GM18508 (cell line): ENCODE data around the gene SCAF4.
"Not testable (repeated sequence)": the region's sequence is repeated elsewhere in the genome, so short reads cannot be mapped to it uniquely, and the experiment has no call there.

Experiments
- ATAC-seq: cut with Tn5 transposase; IDR thresholded peaks from one replicate; pipeline ENCODE4 v1.9.1; 2021; ENCODE audit warnings: moderate number of reproducible peaks; ENCODE audit not compliant: insufficient read depth, unreplicated experiment

Gene SCAF4

DNA sequence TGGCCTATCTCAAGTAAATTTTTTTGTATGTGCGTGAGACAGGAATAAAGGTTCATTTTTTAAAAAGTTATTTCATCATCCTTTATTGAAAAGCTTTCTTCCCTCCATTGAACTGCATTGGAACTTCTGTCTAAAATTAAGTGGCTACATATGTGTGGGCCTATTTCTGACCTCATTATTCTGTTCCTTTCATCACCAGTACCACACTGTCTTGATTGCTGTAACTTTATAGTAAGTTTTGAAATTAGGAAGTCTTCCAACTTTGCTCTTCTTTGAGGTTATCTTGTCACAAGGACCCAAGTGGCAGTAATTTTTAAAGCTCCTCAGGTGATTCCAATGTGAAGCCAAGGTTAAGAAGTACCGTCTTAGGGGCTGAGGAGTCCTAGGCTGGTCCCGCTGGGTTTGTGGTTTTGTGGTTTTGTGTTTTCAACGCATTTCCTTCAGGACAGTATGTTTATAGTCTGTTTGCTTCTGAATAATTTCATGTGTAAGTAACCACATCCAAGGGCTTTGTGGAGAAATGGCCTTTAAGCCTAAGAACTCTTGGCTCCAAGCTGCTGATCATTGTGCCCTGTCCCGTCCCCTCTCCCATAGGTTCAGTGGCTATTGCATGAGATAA is 12.4 kb upstream of the SCAF4 start:
- ATAC-seq, result no peak

DNA sequence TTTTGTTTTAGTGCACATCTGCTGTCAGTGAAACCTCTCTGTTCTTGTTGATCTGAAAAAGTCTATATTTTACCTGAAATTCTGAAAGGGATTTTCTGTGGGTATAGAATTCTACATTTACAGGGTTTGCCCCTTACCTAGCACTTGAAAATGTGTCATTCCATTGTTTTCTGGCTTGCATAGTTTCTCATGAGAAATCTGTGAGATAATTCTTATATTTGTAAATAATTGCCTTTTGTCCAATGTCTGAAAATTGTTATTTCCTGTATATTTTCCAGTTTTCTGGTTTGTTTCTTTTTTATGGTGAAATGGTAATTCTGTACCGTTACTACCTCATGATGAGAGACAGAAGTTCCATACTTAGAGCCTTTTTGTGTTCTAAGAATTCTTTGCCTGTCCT is 11.8 kb upstream of the SCAF4 start:
- no peak for ATAC-seq

DNA sequence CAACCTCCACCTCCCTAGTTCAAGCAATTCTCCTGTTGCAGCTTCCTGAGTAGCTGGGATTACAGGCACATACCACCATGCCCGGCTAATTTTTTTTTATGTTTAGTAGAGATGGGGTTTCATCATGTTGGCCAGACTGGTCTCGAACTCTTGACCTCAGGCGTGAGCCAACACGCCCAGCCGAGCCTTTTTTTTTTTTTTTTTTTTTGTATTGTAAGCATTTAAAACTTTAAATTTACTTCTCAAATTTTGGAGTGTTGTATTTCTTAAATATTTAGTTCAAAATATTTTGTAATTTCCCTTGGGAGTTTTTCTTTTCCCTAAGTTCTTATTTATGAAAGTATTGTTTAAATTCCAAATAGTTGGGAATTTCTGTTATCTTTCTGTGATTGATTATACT is 9.2 kb upstream of the SCAF4 start:
- no peak for ATAC-seq

DNA sequence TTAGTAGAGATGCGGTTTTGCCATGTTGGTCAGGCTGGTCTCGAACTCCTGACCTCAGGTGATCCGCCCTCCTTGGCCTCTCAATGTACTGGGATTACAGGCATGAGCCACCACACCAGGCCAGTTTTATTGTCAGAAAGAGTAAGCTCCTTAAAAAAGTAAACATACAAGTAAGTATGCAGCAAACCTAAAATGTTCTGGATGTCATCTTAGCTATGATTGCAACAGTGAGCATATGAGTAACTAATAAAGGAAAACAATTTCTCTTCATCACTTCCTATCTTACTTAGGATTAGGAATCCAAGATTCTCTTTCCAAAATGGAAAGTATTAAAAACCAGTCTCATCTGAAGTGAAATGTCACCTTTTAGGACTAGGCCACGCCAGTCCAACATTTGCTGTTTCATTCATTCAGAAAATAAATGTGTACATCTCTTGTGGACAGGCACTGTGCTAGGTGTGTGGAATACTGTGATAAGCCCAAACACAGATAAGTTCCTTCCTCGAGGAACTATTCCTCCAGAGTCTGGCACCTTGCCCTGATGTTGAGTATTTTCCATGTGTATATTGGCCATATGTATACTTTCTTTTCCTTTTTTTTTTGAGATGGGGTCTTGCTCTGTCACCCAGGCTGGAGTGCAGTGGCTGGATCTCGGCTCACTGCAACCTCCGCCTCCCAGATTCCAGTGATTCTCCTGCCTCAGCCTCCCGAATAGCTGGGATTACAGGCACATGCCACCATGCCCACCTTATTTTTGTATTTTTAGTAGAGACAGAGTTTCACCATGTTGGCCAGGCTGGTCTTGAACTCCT is 5.9 kb upstream of the SCAF4 start:
- not testable (repeated sequence) for ATAC-seq

DNA sequence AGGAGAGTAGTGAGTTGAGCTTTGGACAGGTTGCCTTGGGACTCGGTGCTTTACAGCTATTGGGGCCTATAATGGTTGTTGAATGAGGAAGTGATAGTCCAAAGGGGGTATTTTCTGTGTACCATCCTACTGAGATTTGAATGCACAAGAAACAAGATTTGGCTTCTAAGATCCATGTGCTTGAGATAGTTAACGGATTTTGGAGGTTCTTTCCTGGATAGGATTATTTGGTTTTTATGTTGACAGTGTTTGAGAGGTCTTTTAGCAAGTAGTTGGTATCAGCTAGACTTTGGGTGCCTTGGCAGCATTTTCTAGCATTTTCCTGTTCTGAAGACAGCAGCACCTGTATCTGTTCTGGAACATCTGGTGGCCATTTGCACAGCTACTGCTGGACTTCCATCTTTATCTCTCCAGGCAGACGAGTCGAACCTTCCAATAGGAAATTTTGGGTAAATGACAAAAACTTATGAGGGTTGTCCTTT is 3.6 kb upstream of the SCAF4 start:
- no peak for ATAC-seq

DNA sequence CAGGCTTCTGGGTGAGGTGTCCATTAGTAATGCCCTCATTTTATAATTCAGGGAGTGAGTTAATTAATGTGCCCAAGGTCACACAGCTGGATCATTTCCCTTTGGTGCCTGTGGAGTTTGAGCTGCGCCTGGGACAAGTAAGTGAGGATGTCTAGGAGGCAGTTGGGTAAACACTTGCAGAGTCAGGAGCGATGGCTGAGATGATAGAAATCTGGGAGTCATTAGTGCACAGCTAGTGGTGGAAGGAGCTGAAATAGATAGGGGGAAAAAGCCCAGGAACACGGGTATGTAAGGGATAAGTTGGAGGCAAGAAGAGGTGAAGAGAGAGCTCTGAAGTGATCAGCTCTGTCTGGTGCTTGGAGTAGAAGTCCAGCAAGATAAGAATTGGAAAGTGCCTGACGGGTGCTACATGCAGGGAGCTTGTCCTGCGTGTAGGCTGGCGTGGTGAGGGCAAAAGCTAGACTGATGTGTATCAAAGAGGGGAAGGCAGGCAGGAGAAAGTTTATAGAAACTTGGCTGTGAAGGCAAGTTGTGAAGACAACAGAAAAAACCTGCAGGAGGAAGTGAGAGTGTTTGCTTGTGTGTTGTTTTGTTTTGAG is 1.7 kb upstream of the SCAF4 start:
- ATAC-seq, result no peak

DNA sequence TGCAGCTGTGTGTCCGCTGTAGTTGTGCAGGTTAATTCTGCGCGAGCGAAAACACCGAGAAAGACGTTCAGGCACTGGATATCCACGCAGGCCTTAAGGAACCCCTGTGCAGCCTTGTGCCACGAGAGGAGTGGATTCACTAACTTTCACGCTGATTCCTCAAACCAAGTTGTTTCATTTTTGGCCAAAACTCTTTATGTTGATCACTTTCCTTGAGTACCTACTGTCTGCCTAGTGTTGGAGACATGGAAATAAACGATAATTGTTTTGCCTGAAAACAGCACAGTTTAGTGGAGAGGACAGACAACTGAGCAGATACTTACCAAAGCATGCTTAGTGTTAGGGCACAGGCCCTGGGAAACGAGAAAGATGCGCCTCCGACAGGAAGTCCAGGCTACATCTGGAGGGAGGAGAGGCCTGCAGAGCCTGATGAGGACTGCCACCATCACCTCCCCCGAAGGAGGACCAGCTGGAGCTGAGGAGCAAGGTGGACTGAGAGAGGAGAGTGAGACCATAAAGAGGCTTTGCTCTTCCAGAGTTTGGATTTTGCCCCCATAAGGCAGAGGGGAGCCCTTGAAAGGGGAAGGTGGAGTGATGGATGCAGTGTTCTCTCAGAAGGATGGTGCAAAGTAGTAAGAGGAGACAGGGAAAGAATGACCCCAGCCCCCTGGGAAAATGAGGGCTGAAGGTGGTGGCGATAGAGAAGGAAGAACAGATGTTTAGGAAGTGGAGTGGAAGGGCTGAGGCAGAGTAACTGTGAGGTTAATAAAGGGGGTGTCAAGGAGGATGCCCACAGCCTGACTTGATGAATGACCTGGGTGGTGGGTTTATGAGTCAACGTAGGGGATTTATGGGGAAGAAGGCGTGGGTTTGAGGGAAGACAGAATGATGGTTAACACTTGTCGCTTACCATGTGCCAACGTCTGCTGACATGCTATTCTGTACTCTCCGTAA is 956 bp upstream of the SCAF4 start:
- ATAC-seq, result no peak

DNA sequence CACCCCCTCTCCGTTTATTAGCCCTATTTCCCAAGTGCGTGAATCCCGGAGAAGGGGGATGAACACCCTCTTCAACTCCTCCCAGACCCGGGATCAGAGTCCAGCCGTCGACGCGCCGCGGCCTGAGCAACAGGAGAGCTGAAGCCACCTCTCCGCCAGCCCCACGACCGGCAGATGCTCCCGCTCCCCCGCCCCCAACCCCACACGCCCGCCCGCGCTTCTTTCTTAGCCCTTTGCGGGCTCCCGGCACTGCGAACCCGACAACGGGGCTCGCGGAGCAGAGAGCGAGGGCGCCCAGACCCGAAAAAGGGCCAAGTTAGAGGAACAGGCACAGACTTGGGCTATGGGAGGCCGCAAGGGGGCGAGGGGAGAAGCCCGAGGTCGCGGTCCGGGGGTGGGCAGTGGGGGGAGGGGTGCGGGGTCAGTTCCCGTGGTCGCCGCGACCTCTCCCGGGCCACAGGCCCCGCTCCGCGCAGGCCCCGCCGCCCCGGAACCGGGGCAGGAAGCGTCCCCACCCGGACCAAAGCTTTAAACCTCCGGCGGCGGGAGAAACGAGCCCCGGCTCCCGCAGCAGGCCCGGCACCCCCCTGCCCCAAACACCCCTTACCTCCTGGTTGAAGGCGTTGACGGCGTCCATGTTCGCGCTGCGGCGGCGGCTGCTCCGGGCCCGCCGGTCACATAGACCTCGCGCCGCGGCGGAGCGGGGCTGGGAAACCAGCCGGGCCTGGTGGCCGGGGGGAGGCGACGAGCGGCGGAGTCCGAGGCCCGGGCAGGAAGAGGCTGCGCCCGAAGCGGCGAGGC is 662 bp downstream of the SCAF4 start:
- ATAC-seq, result no peak

DNA sequence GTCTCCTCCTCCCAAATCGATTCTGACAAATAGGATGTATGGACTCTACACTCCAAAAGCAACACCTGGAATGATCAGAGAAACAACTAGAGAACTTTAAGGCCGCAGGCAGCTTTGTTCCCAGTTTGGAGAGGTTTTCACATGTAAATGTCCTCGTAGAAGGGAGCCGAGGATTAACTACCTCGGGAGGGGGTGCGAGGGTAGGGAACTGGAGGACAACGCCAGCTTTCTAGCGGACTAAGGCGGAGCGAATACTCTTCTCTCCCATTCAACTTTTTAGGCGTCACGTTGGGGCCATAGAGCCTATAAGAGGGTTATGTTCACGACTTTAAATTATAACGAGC is 1.2 kb downstream of the SCAF4 start:
- ATAC-seq, result no peak

DNA sequence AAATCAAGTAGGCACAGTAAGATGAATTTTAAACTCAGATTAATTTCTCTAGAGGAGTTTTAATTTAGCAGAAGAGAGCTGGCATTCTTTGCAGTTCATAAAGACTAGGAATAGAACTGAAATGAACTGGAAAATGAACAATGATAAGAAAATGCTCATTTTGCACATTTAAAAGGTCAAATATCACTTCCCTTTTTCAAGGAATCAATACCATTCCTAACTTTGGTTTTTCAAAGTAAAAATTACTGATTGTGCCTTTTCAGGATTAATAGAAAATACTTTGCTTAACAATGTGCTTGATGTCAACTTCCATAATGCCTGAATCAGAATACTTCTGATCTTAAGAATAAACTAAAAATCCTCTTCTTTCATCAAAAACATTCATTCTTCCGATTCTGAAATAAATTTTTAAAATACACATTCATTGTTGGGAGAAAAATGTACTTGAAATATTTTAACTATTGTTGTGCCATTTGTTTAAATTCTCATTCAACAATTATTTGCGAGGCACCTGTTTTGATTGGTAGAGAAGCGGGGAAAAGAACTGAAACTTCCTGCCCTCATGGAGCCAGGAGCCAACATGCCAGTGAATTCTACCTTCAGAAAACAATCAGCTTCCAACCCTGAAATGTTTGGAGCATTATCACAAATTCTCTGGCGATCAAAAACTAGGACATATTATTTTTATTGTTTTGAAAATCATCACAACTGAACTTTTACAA is 2.1 kb downstream of the SCAF4 start:
- no peak for ATAC-seq

DNA sequence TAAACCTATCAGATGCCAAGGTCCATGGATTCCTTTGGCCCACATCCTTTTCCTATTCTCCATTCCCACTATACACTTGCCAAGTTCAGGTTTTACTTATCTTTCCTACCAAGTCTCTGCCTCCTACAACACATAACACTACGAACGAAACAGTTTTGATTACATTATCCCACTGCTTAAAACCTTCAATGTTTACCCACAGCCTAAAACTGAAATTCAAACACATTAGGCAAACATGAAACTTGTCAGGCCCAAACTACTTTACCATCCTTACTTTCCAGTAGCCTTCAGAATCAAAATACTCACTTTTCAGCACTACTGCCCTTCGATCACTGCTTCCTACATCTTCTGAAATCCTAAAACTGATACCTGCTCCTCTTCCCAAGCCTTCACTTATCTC is 3.0 kb downstream of the SCAF4 start:
- no peak for ATAC-seq

DNA sequence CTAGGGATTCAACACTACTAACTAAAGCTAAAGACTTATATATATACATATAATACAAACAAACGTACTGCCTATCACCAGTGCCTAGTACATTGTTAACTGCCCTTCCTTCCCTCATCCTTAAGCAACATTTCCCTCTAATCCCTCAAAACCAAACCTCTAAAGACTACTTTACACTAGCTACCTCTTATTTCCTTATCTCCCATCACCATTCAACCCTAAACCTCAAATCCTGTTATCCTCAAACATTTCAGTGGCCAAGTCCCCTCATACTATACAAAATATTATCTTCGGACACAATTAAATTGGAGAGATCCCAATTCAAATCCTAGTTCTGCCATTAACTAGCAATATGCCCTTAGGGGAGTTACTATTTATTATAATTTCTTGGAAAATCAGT is 3.7 kb downstream of the SCAF4 start:
- no peak for ATAC-seq

DNA sequence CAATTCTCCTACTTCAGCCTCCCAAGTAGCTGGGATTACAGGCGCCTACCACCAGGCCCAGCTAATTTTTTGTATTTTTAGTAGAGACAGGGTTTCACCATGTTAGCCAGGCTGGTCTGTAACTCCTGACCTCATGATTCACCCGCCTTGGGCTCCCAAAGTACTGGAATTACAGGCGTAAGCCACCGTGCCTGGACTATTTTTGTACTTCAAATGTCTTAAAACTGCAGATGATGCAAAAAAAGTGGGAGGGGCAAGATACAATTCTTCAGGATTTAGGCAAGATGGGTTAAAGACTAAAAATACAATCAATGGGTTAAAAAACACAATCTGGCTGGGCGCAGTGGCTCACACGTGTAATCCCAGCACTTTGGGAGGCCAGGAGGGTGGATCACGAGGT is 4.7 kb downstream of the SCAF4 start:
- ATAC-seq, result no peak

DNA sequence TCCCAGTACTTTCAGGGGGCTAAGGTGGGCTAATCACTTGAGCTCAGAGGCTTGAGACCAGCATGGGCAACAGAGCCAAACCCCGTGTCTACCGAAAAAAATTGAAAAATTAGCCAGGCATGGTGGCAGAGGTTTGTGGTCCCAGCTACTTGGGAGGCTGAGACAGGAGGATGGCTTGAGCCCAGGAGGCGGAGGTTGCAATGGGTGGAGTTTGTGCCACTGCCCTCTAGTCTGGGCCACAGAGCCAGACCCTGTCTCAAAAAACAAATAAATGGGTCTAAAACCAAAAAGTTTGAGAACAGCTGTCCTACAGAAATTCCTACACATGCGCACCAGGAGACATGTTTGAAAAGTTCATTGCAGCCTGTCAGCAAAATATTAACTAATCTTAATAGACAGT is 5.5 kb downstream of the SCAF4 start:
- no peak for ATAC-seq

DNA sequence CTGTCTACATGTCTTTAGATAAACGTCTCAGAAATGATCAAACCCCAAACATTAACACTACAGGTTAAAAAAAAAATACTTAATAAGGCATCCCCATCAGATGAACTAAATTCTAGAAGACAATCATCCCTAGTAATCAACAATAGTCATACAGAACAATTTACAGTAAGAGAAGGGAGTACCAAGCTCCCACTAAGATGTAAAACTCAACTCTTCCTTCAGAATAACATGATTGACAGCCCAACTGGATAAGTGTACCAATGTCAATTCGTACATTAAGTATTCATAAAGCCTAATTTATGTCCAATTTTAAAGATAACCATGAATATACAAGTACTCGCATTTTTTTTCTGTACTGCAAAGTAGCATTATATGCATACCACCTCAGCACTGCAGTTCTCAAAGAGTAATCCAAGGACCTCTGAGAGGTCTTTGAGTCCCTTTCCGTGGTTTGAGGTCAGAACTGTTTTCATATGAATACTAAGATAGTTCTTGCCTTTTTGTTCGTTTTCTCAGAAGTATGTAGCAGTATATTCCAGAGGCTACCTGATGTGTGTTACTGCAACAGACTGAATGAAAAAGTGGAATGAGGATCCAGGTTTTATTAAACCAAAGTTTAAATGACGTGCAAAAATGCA is 6.6 kb downstream of the SCAF4 start:
- no peak for ATAC-seq

DNA sequence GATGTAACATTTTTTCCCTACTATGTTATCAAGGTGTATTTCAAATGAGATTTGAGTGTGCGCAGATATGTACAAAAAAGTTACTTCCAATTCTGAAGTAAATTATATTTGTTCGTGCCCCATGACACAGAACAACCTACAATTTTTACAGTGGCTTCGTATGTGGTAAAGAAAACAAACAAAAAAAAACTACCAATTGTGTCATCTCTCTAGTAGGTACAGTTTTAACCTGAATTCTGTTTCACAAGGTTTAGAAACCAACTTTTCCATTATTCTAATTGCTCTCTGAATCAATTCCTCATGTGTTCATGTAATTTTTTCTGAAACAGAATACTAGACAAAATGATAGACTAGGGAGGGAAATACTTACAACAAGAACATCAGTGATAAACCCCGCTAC is 7.4 kb downstream of the SCAF4 start:
- no peak for ATAC-seq

DNA sequence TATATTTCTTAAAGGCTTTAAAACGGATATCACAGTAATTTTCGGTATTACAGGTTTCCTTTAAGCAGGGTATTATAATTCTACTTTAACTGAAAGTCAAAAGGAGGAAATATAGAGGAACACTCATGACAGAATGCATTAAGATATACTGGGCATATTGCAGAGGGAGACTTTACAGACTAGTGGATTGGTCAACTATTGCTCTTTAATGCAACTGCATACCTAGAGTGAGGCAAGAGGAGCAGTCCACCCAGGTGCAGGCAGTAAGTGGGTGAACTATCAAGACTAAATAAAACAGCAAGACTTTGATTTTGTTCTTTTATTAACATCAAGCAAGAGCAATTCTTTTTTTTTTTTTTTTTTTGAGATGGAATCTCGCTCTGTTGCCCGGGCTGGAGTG is 10.5 kb downstream of the SCAF4 start:
- no peak for ATAC-seq

DNA sequence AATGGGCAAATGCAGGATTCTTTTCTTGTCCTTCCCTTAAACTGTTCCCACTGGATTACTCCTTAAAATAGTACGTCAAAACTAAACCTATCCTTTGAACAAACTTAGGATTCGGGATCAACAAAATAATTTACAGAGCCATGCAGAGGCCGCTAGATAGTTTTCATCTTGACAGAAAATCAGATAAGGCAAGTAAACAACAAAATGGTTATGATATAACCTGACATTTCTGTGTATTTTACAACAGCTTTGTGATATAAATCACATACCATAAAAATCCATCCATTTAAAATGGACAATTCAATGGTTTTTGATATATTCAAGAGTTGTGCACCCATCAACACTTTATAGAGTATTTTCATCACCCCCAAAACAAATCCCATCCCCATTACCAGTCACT is 11.2 kb downstream of the SCAF4 start:
- ATAC-seq, result no peak

DNA sequence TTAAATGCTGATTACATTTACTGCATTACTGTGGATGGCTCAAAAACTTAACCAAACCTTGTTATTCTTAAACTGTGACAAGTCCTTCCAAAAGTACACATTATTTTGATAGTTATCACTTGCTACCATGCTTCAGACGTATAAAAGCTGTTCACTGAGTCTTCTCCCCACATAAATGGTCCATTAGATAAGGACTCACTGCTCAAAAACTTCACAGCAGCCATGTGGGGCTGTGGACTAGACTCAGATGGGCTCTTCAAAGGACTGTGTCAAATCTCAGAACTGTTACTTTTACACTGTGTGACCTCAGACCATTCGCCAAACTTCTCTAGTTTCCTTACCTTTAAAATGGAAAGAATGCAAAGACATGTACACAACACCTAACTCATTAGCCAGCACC is 11.6 kb downstream of the SCAF4 start:
- ATAC-seq, result no peak
